Parathyroid adenoma (tissue), 2 donors: ENCODE results near the gene ADORA3.

ENCODE experiments used
- H2AFZ ChIP-seq: fragments of 300-600 bp; sonication (generic); one replicate; pipeline ENCODE4 v1.7.0; 2017; ENCODE audit warnings: antibody characterized with exemption, mild to moderate bottlenecking
- H3K27ac ChIP-seq: fragments of 300-600 bp; sonication (generic); one replicate; pipeline ENCODE4 v1.7.0; 2017
- H3K27me3 ChIP-seq: fragments of 300-600 bp; sonication (generic); one replicate; pipeline ENCODE4 v1.7.0; 2017; ENCODE audit warnings: low read length; ENCODE audit not compliant: control insufficient read depth, insufficient read depth
- H3K36me3 ChIP-seq: fragments of 300-600 bp; sonication (generic); one replicate; pipeline ENCODE4 v1.7.0; 2017; ENCODE audit warnings: low read length; ENCODE audit not compliant: control insufficient read depth, insufficient read depth
- H3K4me1 ChIP-seq: fragments of 300-600 bp; sonication (generic); one replicate; pipeline ENCODE4 v1.7.0; 2017; ENCODE audit warnings: control low read depth
- H3K4me2 ChIP-seq: fragments of 300-600 bp; sonication (generic); one replicate; pipeline ENCODE4 v1.7.0; 2017; ENCODE audit warnings: low read length
- H3K4me3 ChIP-seq: fragments of 300-600 bp; sonication (generic); one replicate; pipeline ENCODE4 v1.7.0; 2017; ENCODE audit warnings: low read depth, low read length
- H3K79me2 ChIP-seq: fragments of 300-600 bp; sonication (generic); one replicate; pipeline ENCODE4 v1.7.0; 2017; ENCODE audit warnings: control low read depth
- H3K9ac ChIP-seq: fragments of 300-600 bp; sonication (generic); one replicate; pipeline ENCODE4 v1.7.0; 2017; ENCODE audit warnings: mild to moderate bottlenecking
- H3K9me3 ChIP-seq: fragments of 300-600 bp; sonication (generic); one replicate; pipeline ENCODE4 v1.7.0; 2017; ENCODE audit warnings: low read length; ENCODE audit not compliant: control insufficient read depth
- CTCF ChIP-seq: fragments of 300-600 bp; sonication (generic); IDR thresholded peaks from one replicate; pipeline ENCODE4 v1.7.0; 2017; ENCODE audit warnings: antibody characterized with exemption, mild to moderate bottlenecking
- donor health status: primary hyperparathyroidism.

ADORA3 gene

GRCh38 chr1:111454859-111455641, 48.4 kb downstream of the ADORA3 start:
- Histone ChIP-seq H3K4me1 (peaks cover 8% of the 10 kb centered on the region), H3K9ac (no peak overlapping the region)

GRCh38 chr1:111453706-111454105, 49.7 kb downstream of the ADORA3 start:
- H2AFZ ChIP-seq: no peak overlapping the region
- no peaks in the 10 kb centered on the region for H3K9me3 ChIP-seq
- H3K9ac ChIP-seq: no peak overlapping the region
- H3K4me3 ChIP-seq: no peak overlapping the region
- no peak for TF ChIP-seq CTCF
- H3K27ac ChIP-seq: no peak overlapping the region
- no peak overlapping the region for H3K4me2 ChIP-seq
- H3K79me2 ChIP-seq: peaks cover 6% of the 10 kb centered on the region
- no peaks in the 10 kb centered on the region for H3K27me3 ChIP-seq
- H3K36me3 ChIP-seq: no peaks in the 10 kb centered on the region
- peaks cover 8% of the 10 kb centered on the region for H3K4me1 ChIP-seq

More at GRCh38 chr1:111454859-111455641, 48.4 kb downstream of the ADORA3 start:
- H3K4me2 ChIP-seq: no peak overlapping the region
- no peaks in the 10 kb centered on the region for H3K36me3 ChIP-seq
- H3K4me3 ChIP-seq: no peak overlapping the region
- no peaks in the 10 kb centered on the region for H3K27me3 ChIP-seq
- H3K79me2 ChIP-seq: peaks cover 6% of the 10 kb centered on the region
- H3K27ac ChIP-seq: no peak overlapping the region
- no peak overlapping the region for H2AFZ ChIP-seq
- TF ChIP-seq CTCF: no peak
- no peaks in the 10 kb centered on the region for H3K9me3 ChIP-seq

GRCh38 chr1:111452581-111452980, 50.9 kb downstream of the ADORA3 start:
- Histone ChIP-seq H3K27me3 (no peaks in the 10 kb centered on the region), H3K4me3 (no peak overlapping the region), H3K4me1 (peaks cover 8% of the 10 kb centered on the region), H2AFZ (no peak overlapping the region), H3K9me3 (no peaks in the 10 kb centered on the region), H3K79me2 (peaks cover 6% of the 10 kb centered on the region), H3K4me2 (no peak overlapping the region), H3K9ac (no peak overlapping the region), H3K36me3 (no peaks in the 10 kb centered on the region), H3K27ac (no peak overlapping the region)
- TF ChIP-seq CTCF: no peak

- peaks cover 6% of the 10 kb centered on the region for H3K79me2 ChIP-seq
- peaks cover 8% of the 10 kb centered on the region for H3K4me1 ChIP-seq
- no peak overlapping the region for H3K27ac ChIP-seq
- peak overlapping the region; percentile 100 for H3K4me3 ChIP-seq
- H3K9me3 ChIP-seq: no peaks in the 10 kb centered on the region
- no peaks in the 10 kb centered on the region for H3K27me3 ChIP-seq
- no peak for TF ChIP-seq CTCF
- H3K4me2 ChIP-seq: peak overlapping the region; percentile 80
- no peak overlapping the region for H2AFZ ChIP-seq
- no peaks in the 10 kb centered on the region for H3K36me3 ChIP-seq
- H3K9ac ChIP-seq: no peak overlapping the region
Measured at GRCh38 chr1:111450185-111450584, 53.2 kb downstream of the ADORA3 start.

GRCh38 chr1:111449703-111450017, 53.8 kb downstream of the ADORA3 start:
- no peak for TF ChIP-seq CTCF
- Histone ChIP-seq H3K9me3 (no peaks in the 10 kb centered on the region), H3K79me2 (peaks cover 6% of the 10 kb centered on the region), H3K36me3 (no peaks in the 10 kb centered on the region), H3K4me2 (peak overlapping the region; percentile 80), H3K27ac (peak overlapping the region; percentile 76), H3K9ac (peak overlapping the region; percentile 65), H3K4me1 (peaks cover 8% of the 10 kb centered on the region), H2AFZ (peak overlapping the region; percentile 76), H3K27me3 (no peaks in the 10 kb centered on the region), H3K4me3 (peak overlapping the region; percentile 100)
